ENCODE measurements around the gene SEMA4G.

DNA sequence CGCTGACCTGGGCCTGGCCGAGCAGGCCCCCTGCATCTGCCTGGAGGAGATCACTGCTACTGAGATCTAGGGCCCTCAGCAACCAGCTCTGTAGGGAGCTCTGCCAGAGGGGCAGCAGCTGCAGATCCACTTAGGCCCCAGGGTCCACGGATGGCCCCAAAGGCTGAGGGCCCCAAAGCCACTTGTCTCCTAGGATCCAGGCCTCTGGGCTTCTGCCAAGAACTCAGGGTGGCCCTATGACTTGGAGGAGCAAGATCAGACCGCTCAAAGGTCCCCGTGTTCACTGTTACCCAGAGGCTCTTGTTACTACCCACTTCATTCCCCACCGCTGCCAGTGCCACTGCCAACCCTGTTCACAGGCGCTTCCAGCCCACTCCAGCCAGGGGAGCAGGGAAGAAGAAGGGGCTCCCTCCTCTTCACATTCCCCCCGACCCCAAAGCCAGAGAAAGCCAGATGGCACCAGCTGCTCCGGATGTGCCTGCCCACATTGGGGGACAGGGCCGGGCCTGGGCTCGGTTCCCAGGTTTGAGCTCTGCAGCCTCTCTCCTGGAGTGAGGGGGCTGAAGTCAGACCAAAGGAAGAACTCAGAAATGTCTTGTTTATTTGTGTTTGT lies 37.9 kb downstream of the SEMA4G start:
- TF ChIP-seq, protein P1, sequence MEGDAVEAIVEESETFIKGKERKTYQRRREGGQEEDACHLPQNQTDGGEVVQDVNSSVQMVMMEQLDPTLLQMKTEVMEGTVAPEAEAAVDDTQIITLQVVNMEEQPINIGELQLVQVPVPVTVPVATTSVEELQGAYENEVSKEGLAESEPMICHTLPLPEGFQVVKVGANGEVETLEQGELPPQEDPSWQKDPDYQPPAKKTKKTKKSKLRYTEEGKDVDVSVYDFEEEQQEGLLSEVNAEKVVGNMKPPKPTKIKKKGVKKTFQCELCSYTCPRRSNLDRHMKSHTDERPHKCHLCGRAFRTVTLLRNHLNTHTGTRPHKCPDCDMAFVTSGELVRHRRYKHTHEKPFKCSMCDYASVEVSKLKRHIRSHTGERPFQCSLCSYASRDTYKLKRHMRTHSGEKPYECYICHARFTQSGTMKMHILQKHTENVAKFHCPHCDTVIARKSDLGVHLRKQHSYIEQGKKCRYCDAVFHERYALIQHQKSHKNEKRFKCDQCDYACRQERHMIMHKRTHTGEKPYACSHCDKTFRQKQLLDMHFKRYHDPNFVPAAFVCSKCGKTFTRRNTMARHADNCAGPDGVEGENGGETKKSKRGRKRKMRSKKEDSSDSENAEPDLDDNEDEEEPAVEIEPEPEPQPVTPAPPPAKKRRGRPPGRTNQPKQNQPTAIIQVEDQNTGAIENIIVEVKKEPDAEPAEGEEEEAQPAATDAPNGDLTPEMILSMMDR (IDR thresholded peaks at IDR 0.05), result no peak
- no peak for TF ChIP-seq ZFX (IDR thresholded peaks at IDR 0.05; ENCODE audit: borderline replicate concordance)

Measured in 22Rv1 (cell line).